Esophagus muscularis mucosa (tissue), 4 donors: ENCODE data around the gene AGAP9.
"Not testable (repeated sequence)": the region's sequence is repeated elsewhere in the genome, so short reads cannot be mapped to it uniquely, and the experiment has no call there.

Experiments used
- EP300 ChIP-seq: sonication (generic); formaldehyde crosslinking; IDR thresholded peaks from one replicate; pipeline ENCODE4 v1.6.1; 2017; ENCODE audit warnings: antibody characterized with exemption
- POLR2AphosphoS5 ChIP-seq, 2 donors: sonication (generic); formaldehyde crosslinking; IDR thresholded peaks; one replicate each; pipeline ENCODE4 v1.6.1; 2017; ENCODE audit warnings: antibody characterized with exemption in 2 of 2
- TF ChIP-seq, protein P1 (sequence below), 3 experiments: fragments of 200-600 bp in 2 of 3; fragments of 450-650 bp in 1 of 3; sonication (generic) in 2 of 3; IDR thresholded peaks; one replicate each; pipeline ENCODE4 v1.5.1; 2017 to 2019; ENCODE audit warnings: antibody characterized with exemption in 3 of 3, mild to moderate bottlenecking in 2 of 3, moderate library complexity in 1 of 3

- TF ChIP-seq, protein P1, sequence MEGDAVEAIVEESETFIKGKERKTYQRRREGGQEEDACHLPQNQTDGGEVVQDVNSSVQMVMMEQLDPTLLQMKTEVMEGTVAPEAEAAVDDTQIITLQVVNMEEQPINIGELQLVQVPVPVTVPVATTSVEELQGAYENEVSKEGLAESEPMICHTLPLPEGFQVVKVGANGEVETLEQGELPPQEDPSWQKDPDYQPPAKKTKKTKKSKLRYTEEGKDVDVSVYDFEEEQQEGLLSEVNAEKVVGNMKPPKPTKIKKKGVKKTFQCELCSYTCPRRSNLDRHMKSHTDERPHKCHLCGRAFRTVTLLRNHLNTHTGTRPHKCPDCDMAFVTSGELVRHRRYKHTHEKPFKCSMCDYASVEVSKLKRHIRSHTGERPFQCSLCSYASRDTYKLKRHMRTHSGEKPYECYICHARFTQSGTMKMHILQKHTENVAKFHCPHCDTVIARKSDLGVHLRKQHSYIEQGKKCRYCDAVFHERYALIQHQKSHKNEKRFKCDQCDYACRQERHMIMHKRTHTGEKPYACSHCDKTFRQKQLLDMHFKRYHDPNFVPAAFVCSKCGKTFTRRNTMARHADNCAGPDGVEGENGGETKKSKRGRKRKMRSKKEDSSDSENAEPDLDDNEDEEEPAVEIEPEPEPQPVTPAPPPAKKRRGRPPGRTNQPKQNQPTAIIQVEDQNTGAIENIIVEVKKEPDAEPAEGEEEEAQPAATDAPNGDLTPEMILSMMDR (IDR thresholded peaks at IDR 0.05), result not testable (repeated sequence)
- TF ChIP-seq POLR2AphosphoS5 (IDR thresholded peaks at IDR 0.05); EP300: not testable (repeated sequence)
Observed at GRCh38 chr10:47485943-47486342, 37.5 kb downstream of the AGAP9 start.
